ENCODE measurements around the gene KTN1.

The KTN1 gene

DNA sequence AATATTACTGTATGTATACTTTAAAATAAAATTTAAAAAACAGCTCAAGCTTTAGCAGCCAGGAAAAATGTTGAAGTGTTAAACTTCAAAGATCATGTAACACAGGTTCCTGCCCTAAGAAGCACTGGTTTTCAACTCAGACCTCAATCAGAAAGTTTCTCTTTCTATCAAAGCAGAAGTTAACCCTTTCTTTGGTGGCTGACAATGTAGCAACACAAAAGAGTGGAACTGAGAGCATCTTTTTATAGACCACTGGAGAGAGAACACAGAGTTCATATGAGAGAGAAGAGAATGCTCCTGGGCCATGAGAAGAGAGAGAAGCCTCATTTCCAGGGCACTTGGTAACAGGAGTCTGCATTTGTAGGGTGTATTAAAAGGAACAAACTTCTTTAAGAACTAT lies 42.2 kb upstream of the KTN1 start:
- no peaks in the 10 kb centered on the region for H3K9me2 ChIP-seq (ENCODE audit: low read depth, low read length)
- H2AFZ ChIP-seq (ENCODE audit: low read length), result no peak overlapping the region
- H3K79me2 ChIP-seq (ENCODE audit: insufficient read depth, low read length), result no peaks in the 10 kb centered on the region
- no peaks in the 10 kb centered on the region for H3K4me1 ChIP-seq (ENCODE audit: insufficient read depth, low read length, severe bottlenecking)
- H3K27ac ChIP-seq (ENCODE audit: low read depth, low read length, poor library complexity, severe bottlenecking), result no peak overlapping the region
- no peak for TF ChIP-seq EZH2 (IDR thresholded peaks at IDR 0.05; ENCODE audit: borderline replicate concordance, low read length)
- TF ChIP-seq, protein P1, sequence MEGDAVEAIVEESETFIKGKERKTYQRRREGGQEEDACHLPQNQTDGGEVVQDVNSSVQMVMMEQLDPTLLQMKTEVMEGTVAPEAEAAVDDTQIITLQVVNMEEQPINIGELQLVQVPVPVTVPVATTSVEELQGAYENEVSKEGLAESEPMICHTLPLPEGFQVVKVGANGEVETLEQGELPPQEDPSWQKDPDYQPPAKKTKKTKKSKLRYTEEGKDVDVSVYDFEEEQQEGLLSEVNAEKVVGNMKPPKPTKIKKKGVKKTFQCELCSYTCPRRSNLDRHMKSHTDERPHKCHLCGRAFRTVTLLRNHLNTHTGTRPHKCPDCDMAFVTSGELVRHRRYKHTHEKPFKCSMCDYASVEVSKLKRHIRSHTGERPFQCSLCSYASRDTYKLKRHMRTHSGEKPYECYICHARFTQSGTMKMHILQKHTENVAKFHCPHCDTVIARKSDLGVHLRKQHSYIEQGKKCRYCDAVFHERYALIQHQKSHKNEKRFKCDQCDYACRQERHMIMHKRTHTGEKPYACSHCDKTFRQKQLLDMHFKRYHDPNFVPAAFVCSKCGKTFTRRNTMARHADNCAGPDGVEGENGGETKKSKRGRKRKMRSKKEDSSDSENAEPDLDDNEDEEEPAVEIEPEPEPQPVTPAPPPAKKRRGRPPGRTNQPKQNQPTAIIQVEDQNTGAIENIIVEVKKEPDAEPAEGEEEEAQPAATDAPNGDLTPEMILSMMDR (IDR thresholded peaks at IDR 0.05; ENCODE audit: low read length), result no peak
- H3K4me3 ChIP-seq (ENCODE audit: low read depth, low read length, poor library complexity, severe bottlenecking), result no peak overlapping the region
- H3K27me3 ChIP-seq (ENCODE audit: insufficient read depth, low read length), result no peaks in the 10 kb centered on the region
- no peak overlapping the region for H3K9ac ChIP-seq (ENCODE audit: low read length)
- H4K20me1 ChIP-seq (ENCODE audit: insufficient read depth, low read length), result no peaks in the 10 kb centered on the region
- H3K36me3 ChIP-seq (ENCODE audit: insufficient read depth, low read length), result no peaks in the 10 kb centered on the region
- no peak overlapping the region for H3K4me2 ChIP-seq (ENCODE audit: low read length)
- H3K9me3 ChIP-seq (ENCODE audit: low read length), result no peaks in the 10 kb centered on the region
- no peaks in the 10 kb centered on the region for H3F3A ChIP-seq (ENCODE audit: insufficient read depth, low read length)

DNA sequence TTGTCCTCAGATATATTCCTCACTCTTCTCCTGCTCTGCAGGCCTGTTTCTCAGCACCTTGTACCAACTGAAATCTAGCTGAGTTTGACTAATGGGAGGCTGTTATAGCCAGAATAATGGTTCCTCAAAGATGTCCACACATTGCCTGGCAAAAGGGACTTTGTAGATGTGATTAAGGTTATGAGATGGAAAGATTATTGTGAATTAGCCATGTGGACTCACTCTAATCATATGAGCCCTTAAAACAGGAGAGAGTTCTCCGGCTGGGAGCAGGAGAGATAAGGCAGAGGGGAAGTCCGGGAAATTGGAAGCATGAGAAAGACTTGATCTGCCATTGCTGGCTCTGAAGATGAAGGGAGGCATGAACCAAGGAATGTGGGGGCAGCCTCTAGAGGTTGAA lies 40.0 kb upstream of the KTN1 start:
- Histone ChIP-seq H3K9me3 (ENCODE audit: low read length) (no peaks in the 10 kb centered on the region), H3K79me2 (ENCODE audit: insufficient read depth, low read length) (no peaks in the 10 kb centered on the region), H3K4me2 (ENCODE audit: low read length) (no peak overlapping the region), H3K27me3 (ENCODE audit: insufficient read depth, low read length) (no peaks in the 10 kb centered on the region), H3F3A (ENCODE audit: insufficient read depth, low read length) (no peaks in the 10 kb centered on the region), H4K20me1 (ENCODE audit: insufficient read depth, low read length) (no peaks in the 10 kb centered on the region), H3K9me2 (ENCODE audit: low read depth, low read length) (no peaks in the 10 kb centered on the region), H2AFZ (ENCODE audit: low read length) (no peak overlapping the region), H3K27ac (ENCODE audit: low read depth, low read length, poor library complexity, severe bottlenecking) (no peak overlapping the region), H3K9ac (ENCODE audit: low read length) (no peak overlapping the region), H3K4me1 (ENCODE audit: insufficient read depth, low read length, severe bottlenecking) (no peaks in the 10 kb centered on the region), H3K4me3 (ENCODE audit: low read depth, low read length, poor library complexity, severe bottlenecking) (no peak overlapping the region), H3K36me3 (ENCODE audit: insufficient read depth, low read length) (no peaks in the 10 kb centered on the region)
- TF ChIP-seq, protein P1 (IDR thresholded peaks at IDR 0.05; ENCODE audit: low read length), result no peak
- no peak for TF ChIP-seq EZH2 (IDR thresholded peaks at IDR 0.05; ENCODE audit: borderline replicate concordance, low read length)

DNA sequence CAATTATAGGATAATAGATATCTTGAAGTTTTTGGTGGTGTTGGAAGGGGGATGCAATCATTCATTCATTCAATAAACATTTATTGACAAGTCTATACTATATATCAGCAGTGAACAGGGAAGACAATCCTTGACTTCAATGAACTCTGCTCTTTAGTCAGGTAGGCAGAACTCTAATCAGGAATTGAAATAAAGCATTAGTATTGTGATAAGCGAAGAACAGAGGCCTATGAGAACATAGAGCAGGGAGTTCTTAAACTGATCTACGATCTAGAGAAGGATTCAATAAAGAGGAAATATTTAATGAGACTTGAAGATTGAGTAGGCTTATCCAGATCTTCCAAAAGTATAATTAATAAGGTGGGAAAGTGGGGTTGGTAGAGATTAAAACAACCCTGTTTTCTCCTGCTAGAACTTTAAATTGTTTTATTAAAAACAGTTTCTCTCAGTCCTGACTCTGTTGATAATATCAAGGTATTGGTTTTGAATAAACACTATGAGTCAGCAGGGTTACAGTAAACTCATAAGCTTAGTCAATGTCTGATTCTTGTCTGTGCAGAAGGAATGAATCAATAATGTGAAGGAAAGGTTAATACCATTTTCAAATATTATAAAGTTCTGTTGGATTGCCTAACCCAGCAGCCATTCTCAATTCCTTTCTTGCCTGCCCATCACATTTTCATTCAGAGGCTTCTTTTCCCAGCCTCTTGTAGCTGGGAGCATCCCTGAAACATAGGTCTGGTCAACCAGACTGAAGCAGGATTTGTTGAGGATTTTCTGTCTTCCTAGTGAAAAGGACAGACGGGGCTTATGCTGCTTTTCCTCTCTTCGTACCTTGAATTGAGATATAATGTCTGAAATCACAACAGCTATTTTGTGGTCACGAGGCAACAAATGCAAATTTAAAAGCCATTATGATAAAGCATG lies 38.9 kb upstream of the KTN1 start:
- TF ChIP-seq EZH2 (IDR thresholded peaks at IDR 0.05; ENCODE audit: borderline replicate concordance, low read length), result no peak
- TF ChIP-seq, protein P1 (IDR thresholded peaks at IDR 0.05; ENCODE audit: low read length), result no peak
- Histone ChIP-seq H3K9me2 (ENCODE audit: low read depth, low read length) (no peaks in the 10 kb centered on the region), H3K4me2 (ENCODE audit: low read length) (no peak overlapping the region), H3K4me1 (ENCODE audit: insufficient read depth, low read length, severe bottlenecking) (no peaks in the 10 kb centered on the region), H3K9me3 (ENCODE audit: low read length) (no peaks in the 10 kb centered on the region), H3K27me3 (ENCODE audit: insufficient read depth, low read length) (no peaks in the 10 kb centered on the region), H3K36me3 (ENCODE audit: insufficient read depth, low read length) (no peaks in the 10 kb centered on the region), H3K4me3 (ENCODE audit: low read depth, low read length, poor library complexity, severe bottlenecking) (no peak overlapping the region), H3K27ac (ENCODE audit: low read depth, low read length, poor library complexity, severe bottlenecking) (no peak overlapping the region), H4K20me1 (ENCODE audit: insufficient read depth, low read length) (no peaks in the 10 kb centered on the region), H3K79me2 (ENCODE audit: insufficient read depth, low read length) (no peaks in the 10 kb centered on the region), H3K9ac (ENCODE audit: low read length) (no peak overlapping the region), H3F3A (ENCODE audit: insufficient read depth, low read length) (no peaks in the 10 kb centered on the region), H2AFZ (ENCODE audit: low read length) (no peak overlapping the region)

All from OCI-LY1 (cell line).